Activated gamma-delta T cell treated with anti-CD3 and anti-CD28 coated beads, Interleukin-2, amount 50 U/mL, for 16 hours (primary cell): ENCODE measurements around the gene ZNF555.
"Not testable (repeated sequence)": the region's sequence is repeated elsewhere in the genome, so short reads cannot be mapped to it uniquely, and the experiment has no call there.

ENCODE experiments used
- DNase-seq: peaks from one replicate; pipeline ENCODE4 v3.0.0-alpha.2; 2020; ENCODE audit warnings: low read depth

The ZNF555 gene

GRCh38 chr19:2867025-2867991 is 26.0 kb downstream of the ZNF555 start, which contains the start of gene ZNF556:
Gene ZNF556, plus strand, starts transcription at chr19:2867335. Its CDS starts 87 bp downstream, at chr19:2867422.
- DNase-seq, result no peak

GRCh38 chr19:2869618-2870017 is 28.3 kb downstream of the ZNF555 start:
- DNase-seq, result no peak

GRCh38 chr19:2872175-2872574 is 30.9 kb downstream of the ZNF555 start:
- not testable (repeated sequence) for DNase-seq

- DNase-seq, result no peak
These were observed 36.4 kb downstream of the ZNF555 start for GRCh38 chr19:2877398-2878331.

GRCh38 chr19:2883686-2884439 is 42.6 kb downstream of the ZNF555 start:
- no peak for DNase-seq

GRCh38 chr19:2885736-2886135 is 44.5 kb downstream of the ZNF555 start:
- no peak for DNase-seq

- DNase-seq, result no peak
These were observed 46.2 kb downstream of the ZNF555 start for GRCh38 chr19:2887391-2887914.

GRCh38 chr19:2888731-2889224 is 47.5 kb downstream of the ZNF555 start:
- DNase-seq, result no peak

GRCh38 chr19:2890531-2890930 is 49.3 kb downstream of the ZNF555 start:
- DNase-seq, result not testable (repeated sequence)

GRCh38 chr19:2896694-2897093 is 55.4 kb downstream of the ZNF555 start:
- no peak for DNase-seq

GRCh38 chr19:2900296-2901252 is 59.3 kb downstream of the ZNF555 start, which contains the start of gene ZNF57:
Gene ZNF57, plus strand, starts transcription at chr19:2900928. Its CDS starts 118 bp downstream, at chr19:2901046.
- peak; percentile 98 for DNase-seq

GRCh38 chr19:2902590-2903218 is 61.4 kb downstream of the ZNF555 start:
- no peak for DNase-seq

GRCh38 chr19:2903326-2903725 is 62.1 kb downstream of the ZNF555 start:
- DNase-seq, result not testable (repeated sequence)

- no peak for DNase-seq
These were observed 64.7 kb downstream of the ZNF555 start for GRCh38 chr19:2905918-2906519.

- DNase-seq, result no peak
These were observed 65.4 kb downstream of the ZNF555 start for GRCh38 chr19:2906631-2907195.
